Transverse colon (tissue), 4 donors: Measurements from ENCODE around the gene KSR1. TPM values are rescaled to one million over a fixed set of nuclear protein-coding genes. Genes with fewer than 3 reads are reported as not detected.

Experiments used
- DNase-seq: peaks from one replicate; pipeline ENCODE4 v3.0.0-alpha.2; 2019
- H3K27ac ChIP-seq, 4 donors: fragments of 200-600 bp; sonication (generic); 2 replicates each; pipeline ENCODE4 v1.5.1; 2016 to 2018; ENCODE audit warnings: inconsistent platforms in 4 of 4
- H3K27me3 ChIP-seq: fragments of 200-600 bp; sonication (generic); 2 replicates; pipeline ENCODE4 v1.5.1; 2017; ENCODE audit warnings: inconsistent platforms
- H3K36me3 ChIP-seq, 4 donors: fragments of 200-600 bp; sonication (generic); 2 replicates each; pipeline ENCODE4 v1.5.1; 2017 to 2019; ENCODE audit warnings: inconsistent platforms in 4 of 4
- H3K4me1 ChIP-seq, 4 donors: fragments of 200-600 bp; sonication (generic); 2 replicates each; pipeline ENCODE4 v1.5.1; 2017 to 2020; ENCODE audit warnings: inconsistent platforms in 4 of 4
- H3K4me3 ChIP-seq, 4 donors: fragments of 200-600 bp; sonication (generic); 1 replicate in 1 of 4; 2 replicates in 3 of 4; pipeline versions ENCODE4 v1.5.1 to v1.6.1; 2017 to 2019; ENCODE audit warnings: inconsistent platforms in 4 of 4
- H3K9me3 ChIP-seq, 2 donors: fragments of 200-600 bp; sonication (generic); 2 replicates each; pipeline ENCODE4 v1.5.1; 2017 to 2019; ENCODE audit warnings: inconsistent platforms in 2 of 2
- EP300 ChIP-seq: sonication (generic); formaldehyde crosslinking; IDR thresholded peaks from one replicate; pipeline ENCODE4 v1.6.1; 2017; ENCODE audit warnings: antibody characterized with exemption, low read depth
- POLR2A ChIP-seq: fragments of 450-650 bp; IDR thresholded peaks from one replicate; pipeline ENCODE4 v1.6.1; 2016; ENCODE audit warnings: antibody characterized with exemption, mild to moderate bottlenecking, moderate library complexity
- POLR2AphosphoS5 ChIP-seq, 3 donors: sonication (generic); formaldehyde crosslinking; IDR thresholded peaks; one replicate each; pipeline ENCODE4 v1.6.1; 2016; ENCODE audit warnings: antibody characterized with exemption in 3 of 3
- WGBS, 2 donors: methylation state at CpG; one replicate each; pipeline ENCODE4 v1.1.5; 2018; ENCODE audit warnings: low coverage in 1 of 2; 5-methylcytosine and 5-hydroxymethylcytosine counted together
- in situ Hi-C, 4 donors: fragments of 200-750 bp; cut with MboI; loops; one replicate each; pipeline versions ENCODE4 v1.15.0 to v1.15.1; 2017; ENCODE audit warnings: low sequenced_read_pairs in 3 of 4, low pct_ligation_motif_present in 1 of 4, low pct_unique_long_range_greater_than_20kb in 1 of 4
- intact Hi-C: fragments of 100-400 bp; cut with DNase I; formaldehyde crosslinking; loops from one replicate; pipeline ENCODE4 v1.15.1; 2023; ENCODE audit warnings: low total_unique reads
- total RNA-seq, 4 donors: library from RNA; depleted of rRNA; stranded (reverse); fragments of >200 nt; gene quantifications; one replicate each; pipeline ENCODE4 v1.1.0, GENCODE V29; 2016
- TF ChIP-seq, protein P1 (sequence below), 5 experiments: fragments of 200-600 bp in 3 of 5; fragments of 450-650 bp in 2 of 5; sonication (generic) in 3 of 5; IDR thresholded peaks; 1 replicate in 2 of 5; 2 replicates in 3 of 5; pipeline ENCODE4 v1.5.1; 2016 to 2017; ENCODE audit warnings: antibody characterized with exemption in 5 of 5, inconsistent platforms in 3 of 5, mild to moderate bottlenecking in 2 of 5, moderate library complexity in 1 of 5

The KSR1 gene
- total RNA-seq, 4 donors from 2014 or later = 8.2 to 55.7 (median 30.9) TPM

DNA sequence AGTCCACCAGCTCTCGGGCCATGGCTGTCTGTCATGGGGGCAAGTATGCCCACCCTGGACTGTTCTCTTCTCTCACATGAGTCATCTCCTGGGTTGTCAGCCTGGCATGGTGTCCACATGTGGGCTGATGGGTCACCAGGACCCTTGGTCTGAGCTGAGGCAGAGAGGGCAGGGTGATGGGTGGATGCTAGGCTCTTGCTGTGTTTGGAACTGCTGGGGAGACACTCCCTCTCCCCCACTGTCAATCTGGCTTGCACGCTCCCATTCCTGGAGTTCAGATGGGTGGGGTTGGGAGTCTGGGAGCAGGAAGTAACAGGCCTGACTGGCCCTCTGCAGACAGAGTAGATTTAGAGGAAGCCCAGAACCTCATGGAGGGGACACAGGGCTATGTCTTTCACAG lies 28.9 kb downstream of the KSR1 start:
- Histone ChIP-seq H3K4me3 (no peak overlapping the region), H3K9me3 (no peaks in the 10 kb centered on the region), H3K4me1 (peaks cover 14 to 28% (median 23%) of the 10 kb centered on the region in 4 donors), H3K27me3 (no peaks in the 10 kb centered on the region), H3K36me3 (no peaks in the 10 kb centered on the region), H3K27ac (no peak overlapping the region)
- in situ Hi-C loops (loop anchor here in 1 of 4 donors (25.0 kb wide), 1 partner anchor 102 kb away; no protein-coding TSS in a partner anchor), intact Hi-C loops (loop anchor here (5.0 kb wide), 1 partner anchor 47 kb away; no protein-coding TSS in a partner anchor)
- TF ChIP-seq POLR2AphosphoS5 (IDR thresholded peaks at IDR 0.05) (no peak), EP300 (no peak), POLR2A (no peak)
- TF ChIP-seq, protein P1, sequence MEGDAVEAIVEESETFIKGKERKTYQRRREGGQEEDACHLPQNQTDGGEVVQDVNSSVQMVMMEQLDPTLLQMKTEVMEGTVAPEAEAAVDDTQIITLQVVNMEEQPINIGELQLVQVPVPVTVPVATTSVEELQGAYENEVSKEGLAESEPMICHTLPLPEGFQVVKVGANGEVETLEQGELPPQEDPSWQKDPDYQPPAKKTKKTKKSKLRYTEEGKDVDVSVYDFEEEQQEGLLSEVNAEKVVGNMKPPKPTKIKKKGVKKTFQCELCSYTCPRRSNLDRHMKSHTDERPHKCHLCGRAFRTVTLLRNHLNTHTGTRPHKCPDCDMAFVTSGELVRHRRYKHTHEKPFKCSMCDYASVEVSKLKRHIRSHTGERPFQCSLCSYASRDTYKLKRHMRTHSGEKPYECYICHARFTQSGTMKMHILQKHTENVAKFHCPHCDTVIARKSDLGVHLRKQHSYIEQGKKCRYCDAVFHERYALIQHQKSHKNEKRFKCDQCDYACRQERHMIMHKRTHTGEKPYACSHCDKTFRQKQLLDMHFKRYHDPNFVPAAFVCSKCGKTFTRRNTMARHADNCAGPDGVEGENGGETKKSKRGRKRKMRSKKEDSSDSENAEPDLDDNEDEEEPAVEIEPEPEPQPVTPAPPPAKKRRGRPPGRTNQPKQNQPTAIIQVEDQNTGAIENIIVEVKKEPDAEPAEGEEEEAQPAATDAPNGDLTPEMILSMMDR (IDR thresholded peaks at IDR 0.05) = no peak
- no peak for DNase-seq
- WGBS, 2 donors = 72% methylated on average over 2 of the region's 2 CpGs; no CpG with 5 or more reads in 1 of the 2 donors

DNA sequence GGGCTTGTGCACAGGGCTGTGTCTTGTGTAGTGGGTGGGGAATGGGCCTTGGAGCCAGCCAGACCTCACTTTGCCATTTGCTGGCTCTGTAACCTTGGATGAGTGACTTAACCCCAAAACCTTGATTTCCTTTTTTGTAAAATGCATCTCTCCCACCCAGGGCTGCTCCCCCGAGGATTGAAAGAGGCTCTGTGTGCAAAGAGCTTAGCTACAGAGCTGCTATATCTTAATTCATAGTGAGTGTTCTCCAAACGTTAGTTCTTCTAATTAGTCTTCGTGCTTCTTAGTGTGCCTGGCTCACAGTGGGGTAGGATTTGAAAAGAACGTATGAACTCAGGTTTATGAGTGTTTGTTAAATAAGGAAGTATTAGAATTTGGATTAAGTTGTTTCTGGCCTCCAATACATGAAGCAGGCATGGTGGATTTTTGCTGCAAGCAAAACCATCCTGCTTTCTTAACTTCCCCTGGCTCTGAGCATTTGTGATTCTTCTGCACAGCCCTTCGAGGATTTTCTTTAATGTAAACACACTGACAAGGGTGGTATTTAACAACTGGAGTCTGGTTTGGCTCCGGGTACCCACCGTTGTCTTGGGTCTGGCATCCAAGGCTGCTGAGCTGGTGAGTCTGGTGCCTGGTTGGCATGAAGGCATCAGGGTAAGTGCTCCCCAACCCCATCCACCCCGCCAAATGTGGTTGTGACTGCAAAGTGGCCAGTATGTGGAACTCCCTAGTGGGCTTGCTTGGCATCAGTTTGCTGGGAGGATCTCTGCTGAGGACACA lies 29.7 kb downstream of the KSR1 start:
- Histone ChIP-seq H3K4me3 (no peak overlapping the region), H3K27me3 (no peaks in the 10 kb centered on the region), H3K27ac (peak overlapping the region in 1 of 4 donors; percentile 24), H3K36me3 (no peaks in the 10 kb centered on the region), H3K4me1 (peaks cover 14 to 28% (median 23%) of the 10 kb centered on the region in 4 donors), H3K9me3 (no peaks in the 10 kb centered on the region)
- DNase-seq = no peak
- intact Hi-C loops (loop anchor here (5.0 kb wide), 1 partner anchor 46 kb away; no protein-coding TSS in a partner anchor), in situ Hi-C loops (loop anchor here in 1 of 4 donors (25.0 kb wide), 1 partner anchor 101 kb away; no protein-coding TSS in a partner anchor)
- no peak for TF ChIP-seq POLR2AphosphoS5 (IDR thresholded peaks at IDR 0.05)
- TF ChIP-seq, protein P1 (IDR thresholded peaks at IDR 0.05) = no peak
- TF ChIP-seq EP300 = no peak
- no peak for TF ChIP-seq POLR2A
- WGBS, 2 donors = 11 to 61% methylated on average over 3 to 8 of the region's 8 CpGs

DNA sequence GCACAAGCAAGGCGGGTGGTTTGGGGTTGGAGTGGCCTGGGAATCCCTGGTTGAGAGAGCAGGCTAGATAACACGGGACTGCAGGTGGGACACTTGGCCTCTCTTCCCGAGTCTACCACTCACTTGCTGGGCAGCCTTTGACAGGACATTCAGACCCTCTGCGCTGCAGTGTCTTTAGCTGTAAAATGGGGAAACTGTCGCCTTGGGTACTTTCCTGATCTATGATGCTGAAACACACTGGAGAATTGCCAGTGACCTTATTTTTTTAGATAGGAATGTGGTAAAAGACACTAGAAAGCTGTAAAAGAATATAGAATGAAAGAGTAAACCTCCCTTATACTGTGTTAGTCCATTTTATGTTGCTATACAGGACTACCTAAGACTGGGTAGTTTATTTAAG lies 30.5 kb downstream of the KSR1 start:
- DNase-seq = no peak
- 90% methylated on average over 5 of the region's 5 CpGs; no CpG with 5 or more reads in 1 of the 2 donors for WGBS, 2 donors
- Histone ChIP-seq H3K4me3 (no peak overlapping the region), H3K27ac (peak overlapping the region in 1 of 4 donors; percentile 24), H3K4me1 (peaks cover 14 to 28% (median 23%) of the 10 kb centered on the region in 4 donors), H3K36me3 (no peaks in the 10 kb centered on the region), H3K27me3 (no peaks in the 10 kb centered on the region), H3K9me3 (no peaks in the 10 kb centered on the region)
- intact Hi-C loops = loop anchor here (5.0 kb wide), 1 partner anchor 46 kb away; no protein-coding TSS in a partner anchor
- no peak for TF ChIP-seq EP300
- TF ChIP-seq POLR2A = no peak
- TF ChIP-seq, protein P1 (IDR thresholded peaks at IDR 0.05) = no peak
- in situ Hi-C loops = loop anchor here in 1 of 4 donors (25.0 kb wide), 1 partner anchor 101 kb away; no protein-coding TSS in a partner anchor

DNA sequence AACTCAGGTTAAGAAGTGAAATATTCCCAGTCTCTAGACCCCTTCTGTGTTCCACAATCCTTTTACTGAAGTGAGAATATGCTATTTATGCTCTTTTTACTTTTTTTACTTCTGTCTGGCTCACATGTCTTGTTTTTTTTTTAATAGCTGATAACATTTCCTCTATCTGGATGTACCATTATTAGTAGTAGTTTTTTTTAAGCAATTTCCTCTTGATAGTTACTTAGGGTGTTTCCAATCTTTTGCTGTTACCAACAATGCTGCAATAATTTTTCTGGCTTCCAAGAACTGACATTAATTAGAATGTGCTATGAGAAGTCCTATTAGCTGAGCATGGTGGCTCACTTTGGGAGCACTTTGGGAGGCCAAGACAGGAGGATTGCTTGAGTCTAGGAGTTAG lies 32.0 kb downstream of the KSR1 start:
- Histone ChIP-seq H3K27me3 (no peaks in the 10 kb centered on the region), H3K4me1 (peaks cover 14 to 28% (median 23%) of the 10 kb centered on the region in 4 donors), H3K4me3 (no peak overlapping the region), H3K27ac (peak overlapping the region in 3 of 4 donors; percentile 29 to 41 (median 33)), H3K36me3 (no peaks in the 10 kb centered on the region), H3K9me3 (no peaks in the 10 kb centered on the region)
- DNase-seq = no peak
- TF ChIP-seq EP300 (no peak), POLR2A (no peak), POLR2AphosphoS5 (IDR thresholded peaks at IDR 0.05) (no peak)
- TF ChIP-seq, protein P1 (IDR thresholded peaks at IDR 0.05) = no peak
- intact Hi-C loops (loop anchor here (5.0 kb wide), 1 partner anchor 44 kb away; no protein-coding TSS in a partner anchor), in situ Hi-C loops (loop anchor here in 1 of 4 donors (25.0 kb wide), 1 partner anchor 99 kb away; no protein-coding TSS in a partner anchor)
